PFSK-1 (cell line): ENCODE data around the gene NYAP1.

Experiments used
- FOXP2 ChIP-seq: optimal IDR thresholded peaks from 2 replicates; pipeline ENCODE3; 2011; ENCODE audit warnings: borderline replicate concordance, control low read depth, inconsistent platforms; ENCODE audit not compliant: insufficient read depth; ENCODE audit errors: extremely low read length, extremely low read depth
- POLR2AphosphoS5 ChIP-seq: IDR thresholded peaks from 2 replicates; pipeline ENCODE4 v1.6.1; 2012; ENCODE audit warnings: low read depth, mild to moderate bottlenecking, control low read depth, low read length, moderate library complexity
- REST ChIP-seq, 2 experiments: IDR thresholded peaks; 2 replicates each; pipeline versions ENCODE4 v1.6.1 to v1.8.0; 2011 to 2012; ENCODE audit warnings: low read depth in 2 of 2, low read length in 2 of 2, control low read depth in 1 of 2, inconsistent platforms in 1 of 2, mild to moderate bottlenecking in 1 of 2, moderate library complexity in 1 of 2; ENCODE audit not compliant: insufficient read depth in 1 of 2
- SIN3A ChIP-seq: IDR thresholded peaks from 2 replicates; pipeline ENCODE4 v1.6.1; 2012; ENCODE audit warnings: mild to moderate bottlenecking, low read length, moderate library complexity, borderline replicate concordance; ENCODE audit not compliant: insufficient read depth
- TAF1 ChIP-seq: IDR thresholded peaks from 2 replicates; pipeline ENCODE4 v1.6.1; 2012; ENCODE audit warnings: low read length, control low read depth, borderline replicate concordance; ENCODE audit not compliant: insufficient read depth

Gene NYAP1

GRCh38 chr7:100457033-100457432 lies 26.7 kb upstream of the NYAP1 start:
- TF ChIP-seq REST (IDR thresholded peaks at IDR 0.05; ENCODE audit: insufficient read depth in 1 of 2, low read depth in 2 of 2, low read length in 2 of 2) (no peak), SIN3A (no peak), POLR2AphosphoS5 (no peak), FOXP2 (no peak), TAF1 (no peak)

- TF ChIP-seq REST (IDR thresholded peaks at IDR 0.05; ENCODE audit: insufficient read depth in 1 of 2, low read depth in 2 of 2, low read length in 2 of 2) (no peak), POLR2AphosphoS5 (no peak)
Measured at GRCh38 chr7:100464210-100464660, 19.5 kb upstream of the NYAP1 start, which contains the start of gene SPACDR. TSS of gene SPACDR (minus strand) at chr7:100464260. CDS start at chr7:100464025, 235 bp downstream.

- no peak for TF ChIP-seq TAF1
- TF ChIP-seq SIN3A: no peak
- TF ChIP-seq FOXP2: no peak
- no peak for TF ChIP-seq REST (IDR thresholded peaks at IDR 0.05; ENCODE audit: insufficient read depth in 1 of 2, low read depth in 2 of 2, low read length in 2 of 2)
- TF ChIP-seq POLR2AphosphoS5: no peak
Measured at GRCh38 chr7:100464791-100465190, 18.9 kb upstream of the NYAP1 start.

- TF ChIP-seq TAF1: no peak
- TF ChIP-seq POLR2AphosphoS5: no peak
- TF ChIP-seq FOXP2: no peak
- no peak for TF ChIP-seq REST (IDR thresholded peaks at IDR 0.05; ENCODE audit: insufficient read depth in 1 of 2, low read depth in 2 of 2, low read length in 2 of 2)
- TF ChIP-seq SIN3A: no peak
Measured at GRCh38 chr7:100465299-100465698, 18.4 kb upstream of the NYAP1 start.

- TF ChIP-seq SIN3A: no peak
- no peak for TF ChIP-seq FOXP2
- no peak for TF ChIP-seq TAF1
- no peak for TF ChIP-seq POLR2AphosphoS5
- no peak for TF ChIP-seq REST (IDR thresholded peaks at IDR 0.05; ENCODE audit: insufficient read depth in 1 of 2, low read depth in 2 of 2, low read length in 2 of 2)
Measured at GRCh38 chr7:100465702-100466311, 17.9 kb upstream of the NYAP1 start.
